Stomach (tissue), 9 donors: ENCODE data around the gene NEU4. TPM values are rescaled to one million over a fixed set of nuclear protein-coding genes. Genes with fewer than 3 reads are reported as not detected.
"Not testable (repeated sequence)": the region's sequence is repeated elsewhere in the genome, so short reads cannot be mapped to it uniquely, and the experiment has no call there.

Experiments
- DNase-seq, 2 donors: peaks; one replicate each; pipeline versions ENCODE4 v3.0.0 to v3.0.0-alpha.2; 2013 to 2019
- H3K27ac ChIP-seq, 5 donors: fragments of 200-600 bp in 4 of 5; sonication (generic) in 4 of 5; one replicate each; pipeline ENCODE4 v1.5.1; 2013 to 2019; ENCODE audit warnings: mild to moderate bottlenecking in 1 of 5, moderate library complexity in 1 of 5
- H3K27me3 ChIP-seq, 3 donors: fragments of 200-600 bp; sonication (generic); one replicate each; pipeline ENCODE4 v1.5.1; 2017 to 2019; ENCODE audit warnings: mixed run types in 1 of 3
- H3K36me3 ChIP-seq, 4 donors: fragments of 200-600 bp; sonication (generic); 1 replicate in 3 of 4; 2 replicates in 1 of 4; pipeline ENCODE4 v1.5.1; 2016 to 2019
- H3K4me1 ChIP-seq, 4 donors: fragments of 200-600 bp; sonication (generic); one replicate each; pipeline ENCODE4 v1.5.1; 2016 to 2019
- H3K4me3 ChIP-seq, 4 donors: fragments of 200-600 bp; sonication (generic) in 3 of 4; one replicate each; pipeline ENCODE4 v1.5.1; 2016 to 2019; ENCODE audit warnings: mild to moderate bottlenecking in 1 of 4
- H3K9me3 ChIP-seq, 4 donors: fragments of 200-600 bp; sonication (generic); one replicate each; pipeline ENCODE4 v1.5.1; 2016 to 2019
- EP300 ChIP-seq: sonication (generic); formaldehyde crosslinking; IDR thresholded peaks from one replicate; pipeline ENCODE4 v1.6.1; 2017; ENCODE audit warnings: antibody characterized with exemption
- POLR2A ChIP-seq, 4 donors: fragments of 450-650 bp; IDR thresholded peaks; one replicate each; pipeline ENCODE4 v1.6.1; 2016; ENCODE audit warnings: antibody characterized with exemption in 4 of 4, control low read depth in 2 of 4, mild to moderate bottlenecking in 1 of 4, moderate library complexity in 1 of 4
- POLR2AphosphoS5 ChIP-seq, 3 donors: sonication (generic); formaldehyde crosslinking; IDR thresholded peaks; one replicate each; pipeline ENCODE4 v1.6.1; 2016; ENCODE audit warnings: antibody characterized with exemption in 3 of 3
- WGBS, 5 donors: extraction: QIAGEN DNeasy Blood & Tissue Kit in 3 of 5; methylation state at CpG; one replicate each; pipeline versions ENCODE4 v1.1.5 to v1.1.7; 2013 to 2018; 5-methylcytosine and 5-hydroxymethylcytosine counted together
- intact Hi-C: fragments of 100-400 bp; cut with DNase I; formaldehyde crosslinking; loops from one replicate; pipeline ENCODE4 v1.15.1; 2023; ENCODE audit warnings: low total_unique reads
- polyA plus RNA-seq, 3 donors: library from polyadenylated mRNA; stranded (reverse); fragments of 200-250 nt; gene quantifications; one replicate each; pipeline ENCODE4 v1.2.3, GENCODE V29; 2013
- total RNA-seq, 5 donors: library from RNA; depleted of rRNA; stranded (reverse); fragments of >200 nt; gene quantifications; one replicate each; pipeline versions ENCODE4 v1.1.0 to v1.2.3, GENCODE V29; 2014 to 2016
- TF ChIP-seq, protein P1 (sequence below), 7 experiments: fragments of 450-650 bp in 4 of 7; fragments of 200-600 bp in 3 of 7; sonication (generic) in 3 of 7; IDR thresholded peaks; one replicate each; pipeline ENCODE4 v1.5.1; 2016 to 2019; ENCODE audit warnings: antibody characterized with exemption in 7 of 7, control low read depth in 2 of 7, mild to moderate bottlenecking in 1 of 7
- donor health status: healthy with polysubstance abuse.
- donor health status: Bipolar disorder and iron deficiency.
- donor health status: healthy.

Gene NEU4
- total and polyA plus RNA-seq, 8 donors = 0.08 to 415 TPM; not detected in 6

GRCh38 chr2:241777170-241777685 lies 31.8 kb upstream of the NEU4 start:
- H3K4me3 ChIP-seq = no peak overlapping the region
- TF ChIP-seq POLR2A (IDR thresholded peaks at IDR 0.05) = no peak
- TF ChIP-seq, protein P1, sequence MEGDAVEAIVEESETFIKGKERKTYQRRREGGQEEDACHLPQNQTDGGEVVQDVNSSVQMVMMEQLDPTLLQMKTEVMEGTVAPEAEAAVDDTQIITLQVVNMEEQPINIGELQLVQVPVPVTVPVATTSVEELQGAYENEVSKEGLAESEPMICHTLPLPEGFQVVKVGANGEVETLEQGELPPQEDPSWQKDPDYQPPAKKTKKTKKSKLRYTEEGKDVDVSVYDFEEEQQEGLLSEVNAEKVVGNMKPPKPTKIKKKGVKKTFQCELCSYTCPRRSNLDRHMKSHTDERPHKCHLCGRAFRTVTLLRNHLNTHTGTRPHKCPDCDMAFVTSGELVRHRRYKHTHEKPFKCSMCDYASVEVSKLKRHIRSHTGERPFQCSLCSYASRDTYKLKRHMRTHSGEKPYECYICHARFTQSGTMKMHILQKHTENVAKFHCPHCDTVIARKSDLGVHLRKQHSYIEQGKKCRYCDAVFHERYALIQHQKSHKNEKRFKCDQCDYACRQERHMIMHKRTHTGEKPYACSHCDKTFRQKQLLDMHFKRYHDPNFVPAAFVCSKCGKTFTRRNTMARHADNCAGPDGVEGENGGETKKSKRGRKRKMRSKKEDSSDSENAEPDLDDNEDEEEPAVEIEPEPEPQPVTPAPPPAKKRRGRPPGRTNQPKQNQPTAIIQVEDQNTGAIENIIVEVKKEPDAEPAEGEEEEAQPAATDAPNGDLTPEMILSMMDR (IDR thresholded peaks at IDR 0.05) = no peak
- no peak for TF ChIP-seq POLR2AphosphoS5 (IDR thresholded peaks at IDR 0.05)
- no peak for TF ChIP-seq EP300
- intact Hi-C loops = no loop called here
- peaks cover 4 to 25% (median 18%) of the 10 kb centered on the region in 4 donors for H3K4me1 ChIP-seq
- 69 to 78% (median 72%) methylated on average over 12 to 22 of the region's 22 CpGs for WGBS, 5 donors
- no peak for DNase-seq
- no peak overlapping the region for H3K27ac ChIP-seq
- H3K27me3 ChIP-seq = peaks cover 0 to 60% (median 33%) of the 10 kb centered on the region in 3 donors
- H3K36me3 ChIP-seq = no peaks in the 10 kb centered on the region
- peaks cover 0 to 13% (median 2%) of the 10 kb centered on the region in 4 donors for H3K9me3 ChIP-seq

GRCh38 chr2:241777686-241778627 lies 31.0 kb upstream of the NEU4 start:
- 71 to 87% (median 73%) methylated on average over 10 to 21 of the region's 21 CpGs for WGBS, 5 donors
- Histone ChIP-seq H3K27me3 (peaks cover 0 to 54% (median 33%) of the 10 kb centered on the region in 3 donors), H3K4me3 (no peak overlapping the region), H3K9me3 (peaks cover 0 to 13% (median 2%) of the 10 kb centered on the region in 4 donors), H3K4me1 (peaks cover 4 to 20% (median 18%) of the 10 kb centered on the region in 4 donors), H3K36me3 (no peaks in the 10 kb centered on the region), H3K27ac (no peak overlapping the region)
- TF ChIP-seq, protein P1 (IDR thresholded peaks at IDR 0.05) = no peak
- TF ChIP-seq POLR2A (IDR thresholded peaks at IDR 0.05) = no peak
- TF ChIP-seq POLR2AphosphoS5 (IDR thresholded peaks at IDR 0.05) = no peak
- TF ChIP-seq EP300 = no peak
- intact Hi-C loops = no loop called here
- DNase-seq = no peak

DNA sequence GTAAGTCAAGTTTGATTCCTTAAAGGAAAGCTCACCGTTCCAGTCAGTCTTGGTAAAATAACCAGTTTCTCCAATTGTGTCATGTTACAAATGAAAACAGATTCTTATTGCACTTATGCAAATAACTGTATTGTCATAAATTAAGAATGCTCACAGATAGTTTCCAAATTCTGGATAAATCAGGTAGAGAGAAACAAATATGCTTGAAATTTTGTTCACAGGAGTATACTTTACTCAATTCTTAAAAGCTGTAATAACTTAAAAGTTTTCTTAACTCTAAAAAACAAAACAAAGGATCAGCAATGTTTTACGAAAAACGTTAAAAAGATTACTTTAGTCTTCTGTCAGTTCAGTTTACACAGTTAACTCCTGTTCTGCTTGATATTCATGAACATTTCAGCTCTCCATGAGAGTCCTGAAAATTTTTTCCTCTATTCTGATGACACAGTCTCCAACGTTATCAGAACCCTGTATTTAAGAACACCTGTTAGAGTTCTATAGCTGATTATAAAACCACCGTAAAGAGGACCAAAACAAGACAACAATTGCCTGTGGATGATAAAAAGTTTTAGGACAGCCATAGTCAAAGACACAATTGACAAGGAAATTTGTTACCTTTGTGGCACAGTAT lies 27.9 kb upstream of the NEU4 start:
- intact Hi-C loops = no loop called here
- H3K4me3 ChIP-seq = no peak overlapping the region
- TF ChIP-seq POLR2AphosphoS5 (IDR thresholded peaks at IDR 0.05) = no peak
- no peak for TF ChIP-seq POLR2A (IDR thresholded peaks at IDR 0.05)
- TF ChIP-seq EP300 = no peak
- TF ChIP-seq, protein P1 (IDR thresholded peaks at IDR 0.05) = no peak
- DNase-seq = no peak
- H3K36me3 ChIP-seq = no peaks in the 10 kb centered on the region
- peaks cover 0 to 13% (median 2%) of the 10 kb centered on the region in 4 donors for H3K9me3 ChIP-seq
- WGBS, 5 donors = 79 to 88% (median 86%) methylated on average over 5 of the region's 5 CpGs
- no peaks in the 10 kb centered on the region for H3K4me1 ChIP-seq
- no peak overlapping the region for H3K27ac ChIP-seq
- H3K27me3 ChIP-seq = peaks cover 0 to 23% (median 12%) of the 10 kb centered on the region in 3 donors

DNA sequence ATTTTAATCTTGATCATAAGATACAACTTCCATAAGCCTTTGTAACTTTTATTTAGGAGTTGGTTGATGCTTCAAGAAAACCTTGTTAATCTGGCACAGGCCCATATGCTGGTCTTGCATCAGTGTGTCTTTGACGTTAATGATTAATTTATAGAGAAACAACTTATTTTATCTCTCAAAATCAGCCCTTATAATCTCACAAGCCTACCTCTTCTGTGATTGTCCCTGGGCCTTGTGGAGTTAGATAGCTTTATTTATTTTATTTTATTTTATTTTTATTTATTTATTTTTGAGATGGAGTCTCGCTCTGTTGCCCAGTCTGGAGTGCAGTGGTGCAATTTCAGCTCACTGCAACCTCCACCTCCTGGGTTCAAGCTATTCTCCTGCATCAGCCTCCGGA lies 26.9 kb upstream of the NEU4 start:
- DNase-seq, H3K36me3 ChIP-seq, H3K4me1 ChIP-seq, H3K4me3 ChIP-seq, intact Hi-C loops, H3K27ac ChIP-seq: not testable (repeated sequence)
- WGBS, 5 donors = 87 to 94% (median 89%) methylated on average over 3 of the region's 3 CpGs
- Histone ChIP-seq H3K27me3 (peaks cover 0 to 13% (median 3%) of the 10 kb centered on the region in 3 donors), H3K9me3 (peaks cover 0 to 13% (median 2%) of the 10 kb centered on the region in 4 donors)
